GM10248 (cell line): Measurements from ENCODE around the gene TCF7L1.
"Not testable (repeated sequence)": the region's sequence is repeated elsewhere in the genome, so short reads cannot be mapped to it uniquely, and the experiment has no call there.

Experiments
- CTCF ChIA-PET: fragments of 300-600 bp; sonication (Branson Sonifier 250); formaldehyde crosslinking; extraction: SDS; loops from one replicate; lab custom pipeline; 2021; ENCODE audit warnings: antibody characterized with exemption; lab: Yijun Ruan, JAX
- POLR2A ChIA-PET: fragments of 350-650 bp; sonication (Branson Sonifier 250); formaldehyde crosslinking; extraction: SDS; loops from one replicate; lab custom pipeline; 2020; ENCODE audit warnings: antibody characterized with exemption; lab: Yijun Ruan, JAX
- DNase-seq: peaks from one replicate; pipeline ENCODE4 v3.0.0; 2012; ENCODE audit errors: extremely low spot score
- CTCF ChIP-seq: IDR thresholded peaks from 2 replicates; pipeline ENCODE4 v1.5.1; 2012; ENCODE audit warnings: mild to moderate bottlenecking, low read depth; ENCODE audit errors: extremely low read depth, missing control alignments, control extremely low read depth

TCF7L1 gene

DNA sequence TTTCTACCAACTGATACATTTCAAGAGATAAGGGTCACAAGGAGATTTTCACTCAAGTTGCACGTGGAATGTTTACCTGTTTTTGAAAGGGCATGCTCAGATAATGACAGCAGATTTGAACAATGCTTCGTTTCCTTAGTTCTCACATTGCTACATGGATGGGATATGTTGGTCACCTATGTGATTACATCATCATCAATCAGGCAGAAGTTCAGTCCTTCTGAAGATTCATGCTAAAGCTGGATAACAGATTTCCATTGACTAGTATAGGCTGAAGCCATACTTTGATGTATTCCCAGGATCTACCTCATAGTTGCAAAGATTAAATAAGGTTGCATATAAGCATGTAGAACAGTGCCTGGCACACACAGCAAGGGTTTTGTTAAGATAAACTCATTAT, 19.7 kb downstream of the TCF7L1 start:
- POLR2A ChIA-PET, result no interaction called here
- DNase-seq, result no peak
- CTCF ChIA-PET, result no interaction called here
- TF ChIP-seq CTCF, result no peak

DNA sequence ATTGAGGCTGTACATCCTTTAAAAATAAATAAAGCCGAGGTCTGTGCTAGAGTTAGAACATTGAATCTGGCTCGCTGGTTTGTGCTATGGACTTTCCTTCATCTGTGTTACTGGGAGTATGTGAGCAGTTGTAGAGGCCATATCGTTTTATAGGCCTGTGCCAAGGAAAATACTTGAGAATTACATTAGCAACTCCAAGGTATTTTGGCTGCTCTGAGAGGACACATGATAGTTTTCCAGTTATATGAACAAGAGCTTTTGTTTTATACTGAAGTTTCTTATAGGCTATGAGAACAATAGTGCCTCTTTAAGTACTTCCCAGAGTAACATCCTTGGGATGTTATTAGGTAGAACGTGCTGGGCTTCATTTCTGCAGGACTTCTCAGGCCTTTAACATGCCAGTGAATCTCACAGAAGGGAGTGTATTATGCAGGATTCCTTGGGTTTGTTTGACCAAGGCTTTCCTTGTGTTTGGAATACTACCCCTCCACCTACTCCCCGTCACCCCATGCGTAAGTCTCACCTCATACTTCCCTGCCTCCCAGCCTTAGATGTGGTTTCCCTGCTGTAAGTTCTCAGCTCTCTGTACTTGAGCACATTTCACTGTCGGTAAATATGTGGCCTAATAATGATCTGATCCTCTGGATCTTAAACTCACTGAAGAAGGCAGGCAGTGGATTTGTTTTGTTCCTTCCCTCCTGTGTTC, 21.0 kb downstream of the TCF7L1 start:
- DNase-seq, result no peak
- ChIA-PET CTCF (no interaction called here), POLR2A (no interaction called here)
- TF ChIP-seq CTCF, result no peak

- POLR2A ChIA-PET, CTCF ChIA-PET, DNase-seq: not testable (repeated sequence)
Observed at GRCh38 chr2:85155082-85155481, 21.9 kb downstream of the TCF7L1 start.

GRCh38 chr2:85156153-85156552, 23.0 kb downstream of the TCF7L1 start:
- ChIA-PET CTCF (interaction anchor here (0.7 to 1.2 kb wide), 3 partner anchors 14 to 144 kb away, joined by 3 to 4 read pairs (median 3); no protein-coding TSS in a partner anchor), POLR2A (no interaction called here)
- TF ChIP-seq CTCF, result no peak
- DNase-seq, result no peak

GRCh38 chr2:85156619-85157018, 23.4 kb downstream of the TCF7L1 start:
- TF ChIP-seq CTCF, result no peak
- no peak for DNase-seq
- CTCF ChIA-PET, result interaction anchor here (1.1 to 1.2 kb wide), 2 partner anchors 29 to 144 kb away, joined by 3 to 4 read pairs; no protein-coding TSS in a partner anchor
- POLR2A ChIA-PET, result no interaction called here

DNA sequence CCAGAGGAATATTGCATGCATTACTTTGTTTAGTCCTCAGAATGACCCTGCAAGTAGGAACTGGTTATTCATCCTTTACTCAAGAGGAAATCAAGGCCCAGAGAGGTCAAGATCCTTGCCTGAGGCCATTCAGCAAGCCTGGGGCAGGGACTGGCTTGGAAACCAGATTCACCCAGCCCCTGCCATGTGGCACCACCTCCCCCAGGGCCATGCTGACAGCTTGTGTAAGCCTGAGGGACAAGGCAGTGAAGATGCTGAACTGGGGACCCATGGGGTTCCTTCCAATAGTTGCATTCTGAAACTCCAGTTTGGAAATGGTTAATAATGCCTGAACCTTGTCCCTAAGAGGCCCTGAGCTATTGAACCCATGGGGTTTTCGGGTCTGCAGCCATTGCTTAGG, 24.2 kb downstream of the TCF7L1 start:
- no peak for TF ChIP-seq CTCF
- DNase-seq, result no peak
- ChIA-PET POLR2A (no interaction called here), CTCF (interaction anchor here (1.4 to 1.5 kb wide), 2 partner anchors 25 to 231 kb away, joined by 3 to 5 read pairs; no protein-coding TSS in a partner anchor)

- no peak for DNase-seq
- CTCF ChIA-PET, result interaction anchor here (1.5 kb wide), 1 partner anchor 233 kb away, joined by 5 read pairs; no protein-coding TSS in a partner anchor
- POLR2A ChIA-PET, result no interaction called here
- no peak for TF ChIP-seq CTCF
Observed at GRCh38 chr2:85158559-85159273, 25.5 kb downstream of the TCF7L1 start.
